ENCODE results near the gene DTNA. TPM values are rescaled to one million over a fixed set of nuclear protein-coding genes. Genes with fewer than 3 reads are reported as not detected.

DTNA gene
- polyA plus RNA-seq, 1 experiment, result 16.4 TPM

DNA sequence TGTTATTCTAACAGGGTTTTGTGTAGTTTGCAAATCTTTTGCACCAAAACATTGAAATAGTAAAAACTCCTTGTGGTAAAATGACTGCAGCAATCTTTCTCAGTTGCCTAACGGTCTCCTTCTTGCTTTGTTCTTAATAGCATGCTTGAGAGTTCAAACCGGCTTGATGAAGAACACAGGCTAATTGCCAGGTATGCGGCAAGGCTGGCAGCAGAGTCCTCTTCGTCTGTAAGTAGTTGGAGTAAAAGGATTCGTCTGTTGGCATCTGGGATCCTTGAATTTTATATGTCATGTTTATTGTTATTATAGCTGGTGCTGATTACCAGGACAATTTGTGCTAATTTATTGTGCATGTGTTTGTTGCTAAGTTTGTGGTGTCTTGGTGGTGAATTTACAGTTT is 138.1 kb downstream of the DTNA start:
- Histone ChIP-seq H3K27me3 (ENCODE audit: control insufficient read depth, insufficient read depth, low read length) (no peaks in the 10 kb centered on the region), H3K27ac (ENCODE audit: low read depth, low read length) (no peak overlapping the region), H3K9me3 (ENCODE audit: control insufficient read depth, insufficient read depth, low read length) (no peaks in the 10 kb centered on the region), H3K4me3 (ENCODE audit: low read depth, low read length) (no peak overlapping the region)
- TF ChIP-seq, protein P1, sequence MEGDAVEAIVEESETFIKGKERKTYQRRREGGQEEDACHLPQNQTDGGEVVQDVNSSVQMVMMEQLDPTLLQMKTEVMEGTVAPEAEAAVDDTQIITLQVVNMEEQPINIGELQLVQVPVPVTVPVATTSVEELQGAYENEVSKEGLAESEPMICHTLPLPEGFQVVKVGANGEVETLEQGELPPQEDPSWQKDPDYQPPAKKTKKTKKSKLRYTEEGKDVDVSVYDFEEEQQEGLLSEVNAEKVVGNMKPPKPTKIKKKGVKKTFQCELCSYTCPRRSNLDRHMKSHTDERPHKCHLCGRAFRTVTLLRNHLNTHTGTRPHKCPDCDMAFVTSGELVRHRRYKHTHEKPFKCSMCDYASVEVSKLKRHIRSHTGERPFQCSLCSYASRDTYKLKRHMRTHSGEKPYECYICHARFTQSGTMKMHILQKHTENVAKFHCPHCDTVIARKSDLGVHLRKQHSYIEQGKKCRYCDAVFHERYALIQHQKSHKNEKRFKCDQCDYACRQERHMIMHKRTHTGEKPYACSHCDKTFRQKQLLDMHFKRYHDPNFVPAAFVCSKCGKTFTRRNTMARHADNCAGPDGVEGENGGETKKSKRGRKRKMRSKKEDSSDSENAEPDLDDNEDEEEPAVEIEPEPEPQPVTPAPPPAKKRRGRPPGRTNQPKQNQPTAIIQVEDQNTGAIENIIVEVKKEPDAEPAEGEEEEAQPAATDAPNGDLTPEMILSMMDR (IDR thresholded peaks at IDR 0.05; ENCODE audit: low read depth, low read length), result no peak
- POLR2A ChIA-PET, result interaction anchor here (0.6 kb wide), 1 partner anchor 33 kb away, joined by 4 read pairs; no protein-coding TSS in a partner anchor
- CTCF ChIA-PET, result interaction anchor here (0.7 kb wide), 1 partner anchor 19 kb away, joined by 4 read pairs; no protein-coding TSS in a partner anchor
- DNase-seq (ENCODE audit: low read depth, low spot score), result no peak

DNA sequence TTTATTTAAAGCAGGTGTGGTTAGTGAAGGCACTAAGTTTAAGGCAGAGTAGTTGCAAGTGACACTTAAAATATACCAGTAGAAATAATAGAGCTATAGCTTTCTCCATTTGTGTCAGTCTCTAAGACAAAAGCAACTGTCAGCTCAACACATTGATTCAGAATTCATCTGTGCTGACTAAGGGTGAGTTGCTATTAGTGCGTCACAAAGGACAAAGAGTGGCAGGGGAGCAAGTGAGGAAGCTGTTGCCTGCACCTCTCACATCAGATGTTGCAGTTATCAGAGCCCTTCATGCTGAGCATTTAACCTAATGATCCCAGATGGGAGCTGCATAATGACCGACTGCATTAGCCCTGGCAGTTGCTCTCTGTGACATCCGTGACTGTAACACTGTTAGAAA is 138.6 kb downstream of the DTNA start:
- CTCF ChIA-PET, result interaction anchor here (0.7 kb wide), 1 partner anchor 18 kb away, joined by 4 read pairs; no protein-coding TSS in a partner anchor
- H3K9me3 ChIP-seq (ENCODE audit: control insufficient read depth, insufficient read depth, low read length), result no peaks in the 10 kb centered on the region
- DNase-seq (ENCODE audit: low read depth, low spot score), result no peak
- POLR2A ChIA-PET, result interaction anchor here (0.6 kb wide), 1 partner anchor 33 kb away, joined by 4 read pairs; no protein-coding TSS in a partner anchor
- H3K27me3 ChIP-seq (ENCODE audit: control insufficient read depth, insufficient read depth, low read length), result no peaks in the 10 kb centered on the region
- H3K4me3 ChIP-seq (ENCODE audit: low read depth, low read length), result no peak overlapping the region
- TF ChIP-seq, protein P1 (IDR thresholded peaks at IDR 0.05; ENCODE audit: low read depth, low read length), result no peak
- H3K27ac ChIP-seq (ENCODE audit: low read depth, low read length), result no peak overlapping the region

DNA sequence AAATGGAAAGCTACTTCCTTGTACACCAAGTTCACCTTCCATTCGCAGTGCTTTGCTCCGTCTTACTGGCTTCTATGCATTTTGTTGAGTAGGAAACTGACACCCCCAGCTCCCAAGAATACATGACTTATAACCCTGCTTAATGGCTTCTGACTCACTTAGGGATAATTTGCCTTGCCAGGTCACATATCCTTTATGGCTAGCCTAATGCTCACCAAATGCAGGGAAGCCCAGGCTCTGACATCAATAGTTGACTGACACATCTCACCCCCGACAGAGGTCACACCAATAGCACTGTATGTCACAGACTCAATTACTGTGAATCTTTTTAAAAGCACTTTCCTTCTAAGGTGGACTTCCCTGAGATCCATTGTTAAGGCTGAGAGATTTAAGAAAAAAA is 147.2 kb downstream of the DTNA start:
- Histone ChIP-seq H3K27ac (ENCODE audit: low read depth, low read length) (no peak overlapping the region), H3K27me3 (ENCODE audit: control insufficient read depth, insufficient read depth, low read length) (no peaks in the 10 kb centered on the region), H3K9me3 (ENCODE audit: control insufficient read depth, insufficient read depth, low read length) (no peaks in the 10 kb centered on the region), H3K4me3 (ENCODE audit: low read depth, low read length) (no peak overlapping the region)
- POLR2A ChIA-PET, result no interaction called here
- TF ChIP-seq, protein P1 (IDR thresholded peaks at IDR 0.05; ENCODE audit: low read depth, low read length), result no peak
- CTCF ChIA-PET, result no interaction called here
- DNase-seq (ENCODE audit: low read depth, low spot score), result no peak

DNA sequence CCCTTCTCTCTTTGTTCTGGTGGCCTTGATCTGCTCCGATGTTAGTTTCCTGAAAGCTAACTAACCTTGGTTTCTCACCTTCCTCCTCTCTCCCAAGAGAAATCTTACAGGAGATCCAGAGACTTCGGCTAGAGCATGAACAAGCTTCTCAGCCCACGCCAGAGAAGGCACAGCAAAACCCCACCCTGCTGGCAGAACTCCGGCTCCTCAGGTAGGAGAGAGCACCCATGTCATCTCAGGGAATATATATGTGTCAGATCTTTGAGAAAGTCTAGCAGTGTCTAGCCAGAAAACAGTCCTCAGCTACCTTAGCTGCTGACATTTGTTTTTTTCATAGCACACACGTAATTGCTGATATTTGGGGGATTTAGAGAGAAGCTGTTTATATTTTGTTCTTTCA is 148.1 kb downstream of the DTNA start:
- ChIA-PET POLR2A (no interaction called here), CTCF (interaction anchor here (1.2 kb wide), 1 partner anchor 9 kb away, joined by 5 read pairs; no protein-coding TSS in a partner anchor)
- H3K4me3 ChIP-seq (ENCODE audit: low read depth, low read length), result no peak overlapping the region
- DNase-seq (ENCODE audit: low read depth, low spot score), result no peak
- H3K9me3 ChIP-seq (ENCODE audit: control insufficient read depth, insufficient read depth, low read length), result no peaks in the 10 kb centered on the region
- H3K27ac ChIP-seq (ENCODE audit: low read depth, low read length), result no peak overlapping the region
- H3K27me3 ChIP-seq (ENCODE audit: control insufficient read depth, insufficient read depth, low read length), result no peaks in the 10 kb centered on the region
- TF ChIP-seq, protein P1 (IDR thresholded peaks at IDR 0.05; ENCODE audit: low read depth, low read length), result no peak

DNA sequence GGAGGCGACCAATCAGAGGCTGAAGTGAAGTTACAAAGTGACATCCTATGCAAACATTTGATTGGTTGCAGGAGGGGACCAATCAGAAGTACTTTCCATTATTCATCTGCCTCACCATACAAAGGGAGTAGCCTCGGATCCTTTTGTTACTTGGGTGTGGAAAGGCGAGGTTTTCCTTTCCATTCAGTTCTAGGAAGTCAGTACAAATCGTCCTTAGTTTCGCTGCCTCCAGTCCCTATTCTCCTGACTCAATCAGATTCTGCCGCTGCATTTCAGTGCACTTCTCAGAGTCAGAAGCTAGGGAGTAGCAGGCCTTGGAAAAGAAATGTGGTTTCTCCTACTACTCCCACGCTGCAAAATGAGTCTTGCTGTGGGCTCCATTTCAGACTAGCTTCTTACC is 149.4 kb downstream of the DTNA start:
- CTCF ChIA-PET, result no interaction called here
- Histone ChIP-seq H3K27me3 (ENCODE audit: control insufficient read depth, insufficient read depth, low read length) (no peaks in the 10 kb centered on the region), H3K27ac (ENCODE audit: low read depth, low read length) (no peak overlapping the region), H3K9me3 (ENCODE audit: control insufficient read depth, insufficient read depth, low read length) (no peaks in the 10 kb centered on the region), H3K4me3 (ENCODE audit: low read depth, low read length) (no peak overlapping the region)
- TF ChIP-seq, protein P1 (IDR thresholded peaks at IDR 0.05; ENCODE audit: low read depth, low read length), result no peak
- POLR2A ChIA-PET, result no interaction called here
- no peak for DNase-seq (ENCODE audit: low read depth, low spot score)
